ENCODE results near the gene FBXL17.

Gene FBXL17

GRCh38 chr5:108025957-108026356 is 355.9 kb downstream of the FBXL17 start:
- in situ Hi-C loops (cut with HindIII; ENCODE audit: low sequenced_read_pairs): loop anchor here (10.0 kb wide), 1 partner anchor 69 kb away; no protein-coding TSS in a partner anchor

GRCh38 chr5:108024986-108025385 is 356.9 kb downstream of the FBXL17 start:
- in situ Hi-C loops (cut with HindIII; ENCODE audit: low sequenced_read_pairs): loop anchor here (10.0 kb wide), 1 partner anchor 70 kb away; no protein-coding TSS in a partner anchor

GRCh38 chr5:108016101-108016500 is 365.8 kb downstream of the FBXL17 start:
- in situ Hi-C loops (cut with HindIII; ENCODE audit: low sequenced_read_pairs): no loop called here

GRCh38 chr5:108006791-108007190 is 375.1 kb downstream of the FBXL17 start:
- in situ Hi-C loops (cut with HindIII; ENCODE audit: low sequenced_read_pairs): no loop called here

GRCh38 chr5:108003178-108003577 is 378.7 kb downstream of the FBXL17 start:
- in situ Hi-C loops (cut with HindIII; ENCODE audit: low sequenced_read_pairs): no loop called here

GRCh38 chr5:108001222-108001621 is 380.7 kb downstream of the FBXL17 start:
- in situ Hi-C loops (cut with HindIII; ENCODE audit: low sequenced_read_pairs): no loop called here

GRCh38 chr5:107997338-107997980 is 384.4 kb downstream of the FBXL17 start:
- in situ Hi-C loops (cut with HindIII; ENCODE audit: low sequenced_read_pairs): no loop called here

GRCh38 chr5:107993341-107993740 is 388.6 kb downstream of the FBXL17 start:
- in situ Hi-C loops (cut with HindIII; ENCODE audit: low sequenced_read_pairs): no loop called here

GRCh38 chr5:107990881-107991810 is 390.8 kb downstream of the FBXL17 start:
- in situ Hi-C loops (cut with HindIII; ENCODE audit: low sequenced_read_pairs): no loop called here

GRCh38 chr5:107985144-107985543 is 396.8 kb downstream of the FBXL17 start:
- in situ Hi-C loops (cut with HindIII; ENCODE audit: low sequenced_read_pairs): no loop called here

- in situ Hi-C loops (cut with HindIII; ENCODE audit: low sequenced_read_pairs): no loop called here
Observed at GRCh38 chr5:107982703-107983425, 399.0 kb downstream of the FBXL17 start.

- in situ Hi-C loops (cut with HindIII; ENCODE audit: low sequenced_read_pairs): no loop called here
Observed at GRCh38 chr5:107980923-107981692, 400.8 kb downstream of the FBXL17 start.

- in situ Hi-C loops (cut with HindIII; ENCODE audit: low sequenced_read_pairs): no loop called here
Observed at GRCh38 chr5:107979900-107980299, 402.0 kb downstream of the FBXL17 start.

GRCh38 chr5:107979291-107979690 is 402.6 kb downstream of the FBXL17 start:
- in situ Hi-C loops (cut with HindIII; ENCODE audit: low sequenced_read_pairs): no loop called here

- in situ Hi-C loops (cut with HindIII; ENCODE audit: low sequenced_read_pairs): no loop called here
Observed at GRCh38 chr5:107977550-107978071, 404.3 kb downstream of the FBXL17 start.

- in situ Hi-C loops (cut with HindIII; ENCODE audit: low sequenced_read_pairs): no loop called here
Observed at GRCh38 chr5:107975568-107975967, 406.3 kb downstream of the FBXL17 start.

- in situ Hi-C loops (cut with HindIII; ENCODE audit: low sequenced_read_pairs): no loop called here
Observed at GRCh38 chr5:107971846-107972245, 410.1 kb downstream of the FBXL17 start.

- in situ Hi-C loops (cut with HindIII; ENCODE audit: low sequenced_read_pairs): no loop called here
Observed at GRCh38 chr5:107969847-107970246, 412.1 kb downstream of the FBXL17 start.

- in situ Hi-C loops (cut with HindIII; ENCODE audit: low sequenced_read_pairs): no loop called here
Observed at GRCh38 chr5:107968998-107969397, 412.9 kb downstream of the FBXL17 start.

GRCh38 chr5:107968406-107968843 is 413.5 kb downstream of the FBXL17 start:
- in situ Hi-C loops (cut with HindIII; ENCODE audit: low sequenced_read_pairs): no loop called here

Measured in DLD1 (cell line).